ENCODE results near the gene GNB1. TPM values are rescaled to one million over a fixed set of nuclear protein-coding genes. Genes with fewer than 3 reads are reported as not detected.
A peak's percentile ranks its signal among the peaks of the same experiment; 100 is the strongest.

GNB1 gene
- total and polyA plus RNA-seq, 9 of the 15 experiments (the other 6 are each of a cell fraction or from before 2014, with no cell fraction given) = 34.3 to 388 (median 114) TPM

GRCh38 chr1:1929639-1930545 is 39.0 kb upstream of the GNB1 start:
- Histone ChIP-seq H3K79me2 (ENCODE audit: control insufficient read depth, insufficient read depth, low read length) (no peaks in the 10 kb centered on the region), H3K9me3 (replicated peaks; ENCODE audit: control insufficient read depth, insufficient read depth, low read depth, low read length) (peaks cover 9% of the 10 kb centered on the region; the same call in 1 of the 2 replicates), H2AFZ (ENCODE audit: low read depth, low read length) (no peak overlapping the region), H3K27me3 (ENCODE audit: control insufficient read depth in 2 of 2, insufficient read depth in 2 of 2, low read length in 2 of 2) (peaks cover 18 to 72% of the 10 kb centered on the region in 2 experiments; a peak in 3 of 5 replicates), H3K27ac (ENCODE audit: extremely low read depth, low read depth, low read length) (no peak overlapping the region), H3K36me3 (ENCODE audit: control insufficient read depth, insufficient read depth, low read length) (no peaks in the 10 kb centered on the region), H3K9me1 (ENCODE audit: control insufficient read depth, insufficient read depth, low read length) (no peaks in the 10 kb centered on the region), H3K9ac (ENCODE audit: insufficient read depth in 1 of 2, low read depth in 2 of 2, low read length in 2 of 2) (0 out of 4 replicates have a peak overlapping the region, but pooled peaks of 1 of the 2 experiments have one; percentile 8), H4K20me1 (replicated peaks; ENCODE audit: control insufficient read depth, insufficient read depth, low read length) (peaks cover 3% of the 10 kb centered on the region; the same call in 1 of the 2 replicates), H3K4me1 (replicated peaks in 1 of 2; ENCODE audit: control insufficient read depth in 2 of 2, insufficient read depth in 2 of 2, low read length in 2 of 2) (peaks cover 0 to 46% of the 10 kb centered on the region in 2 experiments; a peak in 1 of 5 replicates), H3K4me2 (ENCODE audit: insufficient read depth, low read length) (no peak overlapping the region), H3K4me3 (no peak overlapping the region)
- intact Hi-C loops (cut with micrococcal nuclease) (no loop called here), in situ Hi-C loops (cut with MboI) (no loop called here)
- WGBS (ENCODE audit: insufficient coverage, low coverage, missing lambda C conversion rate) = 8% methylated on average over 38 of the region's 38 CpGs
- TF ChIP-seq NFIX (CRISPR knock-in tag; IDR thresholded peaks at IDR 0.05; ENCODE audit: low read depth) (no peak), ATF4 (CRISPR knock-in tag; IDR thresholded peaks at IDR 0.05) (no peak), SNRNP70 (optimal IDR thresholded peaks at IDR 0.05; ENCODE audit: low read depth, low read length) (no peak), HDAC6 (IDR thresholded peaks at IDR 0.05; ENCODE audit: low read depth, low read length) (no peak), ETS1 (conservative IDR thresholded peaks at IDR 0.05; ENCODE audit: control insufficient read depth, low read depth, low read length) (no peak), ZNF3 (CRISPR knock-in tag; IDR thresholded peaks at IDR 0.05) (no peak)
- TF ChIP-seq, protein P1, sequence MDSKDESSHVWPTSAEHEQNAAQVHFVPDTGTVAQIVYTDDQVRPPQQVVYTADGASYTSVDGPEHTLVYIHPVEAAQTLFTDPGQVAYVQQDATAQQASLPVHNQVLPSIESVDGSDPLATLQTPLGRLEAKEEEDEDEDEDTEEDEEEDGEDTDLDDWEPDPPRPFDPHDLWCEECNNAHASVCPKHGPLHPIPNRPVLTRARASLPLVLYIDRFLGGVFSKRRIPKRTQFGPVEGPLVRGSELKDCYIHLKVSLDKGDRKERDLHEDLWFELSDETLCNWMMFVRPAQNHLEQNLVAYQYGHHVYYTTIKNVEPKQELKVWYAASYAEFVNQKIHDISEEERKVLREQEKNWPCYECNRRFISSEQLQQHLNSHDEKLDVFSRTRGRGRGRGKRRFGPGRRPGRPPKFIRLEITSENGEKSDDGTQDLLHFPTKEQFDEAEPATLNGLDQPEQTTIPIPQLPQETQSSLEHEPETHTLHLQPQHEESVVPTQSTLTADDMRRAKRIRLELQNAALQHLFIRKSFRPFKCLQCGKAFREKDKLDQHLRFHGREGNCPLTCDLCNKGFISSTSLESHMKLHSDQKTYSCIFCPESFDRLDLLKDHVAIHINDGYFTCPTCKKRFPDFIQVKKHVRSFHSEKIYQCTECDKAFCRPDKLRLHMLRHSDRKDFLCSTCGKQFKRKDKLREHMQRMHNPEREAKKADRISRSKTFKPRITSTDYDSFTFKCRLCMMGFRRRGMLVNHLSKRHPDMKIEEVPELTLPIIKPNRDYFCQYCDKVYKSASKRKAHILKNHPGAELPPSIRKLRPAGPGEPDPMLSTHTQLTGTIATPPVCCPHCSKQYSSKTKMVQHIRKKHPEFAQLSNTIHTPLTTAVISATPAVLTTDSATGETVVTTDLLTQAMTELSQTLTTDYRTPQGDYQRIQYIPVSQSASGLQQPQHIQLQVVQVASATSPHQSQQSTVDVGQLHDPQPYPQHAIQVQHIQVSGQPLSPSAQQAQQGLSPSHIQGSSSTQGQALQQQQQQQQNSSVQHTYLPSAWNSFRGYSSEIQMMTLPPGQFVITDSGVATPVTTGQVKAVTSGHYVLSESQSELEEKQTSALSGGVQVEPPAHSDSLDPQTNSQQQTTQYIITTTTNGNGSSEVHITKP (IDR thresholded peaks at IDR 0.05; ENCODE audit: partially characterized antibody) = peak; percentile 9
- peak; percentile 25 for ATAC-seq
- ChIA-PET CTCF (ENCODE audit: low intra/inter-chr PET ratio) (no interaction called here), POLR2A (interaction anchor here (1.1 kb wide), 1 partner anchor 266 kb away, joined by 4 read pairs; no protein-coding TSS in a partner anchor)
- no peak for DNase-seq (ENCODE audit: extremely low read depth in 1 of 4, low spot score in 3 of 4)
- FAIRE-seq = no peak
- BruUV-seq (replicated peaks) = no TSS peak
